Measurements from ENCODE around the gene CD82.

- TF ChIP-seq CTCF (IDR thresholded peaks at IDR 0.05) (no peak), POLR2A (IDR thresholded peaks at IDR 0.05) (no peak)
Measured at GRCh38 chr11:44568331-44568657, 2.8 kb downstream of the CD82 start.
